NCI-H446 (cell line): Measurements from ENCODE around the gene TP53BP1.

Experiments used
- DNase-seq, 2 experiments: peaks; one replicate each; lab custom pipeline; 2025; lab: John Stamatoyannopoulos, UW

TP53BP1 gene

GRCh38 chr15:43518197-43518761, 25.3 kb upstream of the TP53BP1 start:
- peak in 1 of 2 experiments; percentile 23 for DNase-seq

GRCh38 chr15:43517354-43518196, 24.6 kb upstream of the TP53BP1 start, which contains the start of gene MAP1A:
TSS of gene MAP1A (plus strand) at chr15:43517608. CDS start at chr15:43521474, 3,866 bp downstream.
- peak; percentile 33 to 51 for DNase-seq

GRCh38 chr15:43516801-43517353, 23.9 kb upstream of the TP53BP1 start:
- DNase-seq, result peak in 1 of 2 experiments; percentile 33

- DNase-seq, result no peak
These were observed 23.2 kb upstream of the TP53BP1 start for GRCh38 chr15:43516185-43516584.

GRCh38 chr15:43515741-43516140, 22.8 kb upstream of the TP53BP1 start:
- no peak for DNase-seq

- peak in 1 of 2 experiments; percentile 4 for DNase-seq
These were observed 21.5 kb upstream of the TP53BP1 start for GRCh38 chr15:43514241-43515057.

GRCh38 chr15:43513550-43513949, 20.6 kb upstream of the TP53BP1 start:
- no peak for DNase-seq

GRCh38 chr15:43511012-43511885, 18.3 kb upstream of the TP53BP1 start:
- DNase-seq, result peak in 1 of 2 experiments; percentile 4

- peak; percentile 90 to 99 for DNase-seq
These were observed 17.4 kb upstream of the TP53BP1 start for GRCh38 chr15:43510200-43511011.

GRCh38 chr15:43509660-43510199, 16.8 kb upstream of the TP53BP1 start:
- no peak for DNase-seq

- DNase-seq, result no peak
These were observed 16.2 kb upstream of the TP53BP1 start for GRCh38 chr15:43508991-43509659.

GRCh38 chr15:43508421-43508820, 15.5 kb upstream of the TP53BP1 start:
- DNase-seq, result no peak

GRCh38 chr15:43505738-43506137, 12.8 kb upstream of the TP53BP1 start:
- DNase-seq, result no peak

- DNase-seq, result no peak
These were observed 6.7 kb upstream of the TP53BP1 start for GRCh38 chr15:43499635-43500034.

- DNase-seq, result no peak
These were observed 6.0 kb upstream of the TP53BP1 start for GRCh38 chr15:43498990-43499389.

- no peak for DNase-seq
These were observed 932 bp upstream of the TP53BP1 start for GRCh38 chr15:43493703-43494472.

- no peak for DNase-seq
These were observed 690 bp downstream of the TP53BP1 start for GRCh38 chr15:43492266-43492665.

- no peak for DNase-seq
These were observed 3.8 kb downstream of the TP53BP1 start for GRCh38 chr15:43489191-43489590.

- no peak for DNase-seq
These were observed 4.2 kb downstream of the TP53BP1 start for GRCh38 chr15:43488790-43489189.
